ENCODE measurements around the gene IL1RL1.
"Not testable (repeated sequence)": the region's sequence is repeated elsewhere in the genome, so short reads cannot be mapped to it uniquely, and the experiment has no call there.

The IL1RL1 gene

GRCh38 chr2:102294802-102295489 is 16.4 kb upstream of the IL1RL1 start:
- DNase-seq (ENCODE audit: low spot score) = no peak

- no peak for DNase-seq (ENCODE audit: low spot score)
These were observed 15.8 kb upstream of the IL1RL1 start for GRCh38 chr2:102295566-102295965.

- no peak for DNase-seq (ENCODE audit: low spot score)
These were observed 14.9 kb upstream of the IL1RL1 start for GRCh38 chr2:102296449-102296848.

GRCh38 chr2:102297891-102298290 is 13.5 kb upstream of the IL1RL1 start:
- DNase-seq (ENCODE audit: low spot score) = no peak

- DNase-seq (ENCODE audit: low spot score) = no peak
These were observed 9.4 kb upstream of the IL1RL1 start for GRCh38 chr2:102301867-102302362.

GRCh38 chr2:102302458-102302857 is 8.9 kb upstream of the IL1RL1 start:
- DNase-seq (ENCODE audit: low spot score) = no peak

- DNase-seq (ENCODE audit: low spot score) = no peak
These were observed 7.8 kb upstream of the IL1RL1 start for GRCh38 chr2:102303589-102303988.

GRCh38 chr2:102304268-102304667 is 7.1 kb upstream of the IL1RL1 start:
- DNase-seq (ENCODE audit: low spot score) = no peak

- no peak for DNase-seq (ENCODE audit: low spot score)
These were observed 6.4 kb upstream of the IL1RL1 start for GRCh38 chr2:102304711-102305611.

- no peak for DNase-seq (ENCODE audit: low spot score)
These were observed 5.2 kb upstream of the IL1RL1 start for GRCh38 chr2:102306125-102306524.

GRCh38 chr2:102313025-102313424 is 1.7 kb downstream of the IL1RL1 start:
- DNase-seq (ENCODE audit: low spot score) = no peak

- no peak for DNase-seq (ENCODE audit: low spot score)
These were observed 2.1 kb downstream of the IL1RL1 start for GRCh38 chr2:102313471-102313870.

- no peak for DNase-seq (ENCODE audit: low spot score)
These were observed 2.6 kb downstream of the IL1RL1 start for GRCh38 chr2:102313950-102314349.

- DNase-seq (ENCODE audit: low spot score) = no peak
These were observed 4.6 kb downstream of the IL1RL1 start for GRCh38 chr2:102315921-102316320.

GRCh38 chr2:102317715-102318114 is 6.4 kb downstream of the IL1RL1 start:
- no peak for DNase-seq (ENCODE audit: low spot score)

- DNase-seq (ENCODE audit: low spot score) = no peak
These were observed 7.1 kb downstream of the IL1RL1 start for GRCh38 chr2:102318437-102318836.

- DNase-seq (ENCODE audit: low spot score) = no peak
These were observed 10.8 kb downstream of the IL1RL1 start for GRCh38 chr2:102321941-102322719.

- DNase-seq (ENCODE audit: low spot score) = not testable (repeated sequence)
These were observed 13.6 kb downstream of the IL1RL1 start for GRCh38 chr2:102324914-102325313.

- no peak for DNase-seq (ENCODE audit: low spot score)
These were observed 20.1 kb downstream of the IL1RL1 start for GRCh38 chr2:102331311-102331980.

GRCh38 chr2:102334486-102334885 is 23.1 kb downstream of the IL1RL1 start:
- no peak for DNase-seq (ENCODE audit: low spot score)

GRCh38 chr2:102335871-102336366 is 24.6 kb downstream of the IL1RL1 start:
- no peak for DNase-seq (ENCODE audit: low spot score)

Measured in Ammon's horn (tissue), 1 donor.